HG02943 (cell line): ENCODE measurements around the gene PRR22.
"Not testable (repeated sequence)": the region's sequence is repeated elsewhere in the genome, so short reads cannot be mapped to it uniquely, and the experiment has no call there.

Source experiments
- ATAC-seq: cut with Tn5 transposase; IDR thresholded peaks from one replicate; pipeline ENCODE4 v1.9.1; 2021; ENCODE audit warnings: mild to moderate bottlenecking, low read depth, moderate library complexity; ENCODE audit not compliant: unreplicated experiment

The PRR22 gene

DNA sequence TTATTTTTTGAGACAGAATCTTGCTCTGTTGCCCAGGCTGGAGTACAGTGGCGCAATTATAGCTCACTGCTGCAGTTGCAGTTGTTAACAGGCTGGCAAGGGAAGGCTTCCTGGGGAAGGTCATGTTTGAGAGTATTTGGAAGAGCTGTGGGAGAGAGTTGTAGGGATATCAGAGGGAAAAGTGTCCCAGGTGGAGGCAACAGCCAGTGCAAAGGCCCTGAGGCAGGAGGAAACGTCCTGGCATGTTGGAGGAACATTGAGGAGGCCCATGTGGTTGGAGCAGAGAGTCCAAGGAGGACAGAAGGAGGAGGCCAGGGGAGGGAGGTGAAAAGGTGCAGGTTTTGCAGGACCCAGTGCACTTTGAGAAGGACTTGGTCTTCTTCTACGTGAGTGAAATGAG, 8.6 kb upstream of the PRR22 start:
- ATAC-seq: no peak

- no peak for ATAC-seq
Observed at GRCh38 chr19:5792224-5792623, 7.7 kb upstream of the PRR22 start.

DNA sequence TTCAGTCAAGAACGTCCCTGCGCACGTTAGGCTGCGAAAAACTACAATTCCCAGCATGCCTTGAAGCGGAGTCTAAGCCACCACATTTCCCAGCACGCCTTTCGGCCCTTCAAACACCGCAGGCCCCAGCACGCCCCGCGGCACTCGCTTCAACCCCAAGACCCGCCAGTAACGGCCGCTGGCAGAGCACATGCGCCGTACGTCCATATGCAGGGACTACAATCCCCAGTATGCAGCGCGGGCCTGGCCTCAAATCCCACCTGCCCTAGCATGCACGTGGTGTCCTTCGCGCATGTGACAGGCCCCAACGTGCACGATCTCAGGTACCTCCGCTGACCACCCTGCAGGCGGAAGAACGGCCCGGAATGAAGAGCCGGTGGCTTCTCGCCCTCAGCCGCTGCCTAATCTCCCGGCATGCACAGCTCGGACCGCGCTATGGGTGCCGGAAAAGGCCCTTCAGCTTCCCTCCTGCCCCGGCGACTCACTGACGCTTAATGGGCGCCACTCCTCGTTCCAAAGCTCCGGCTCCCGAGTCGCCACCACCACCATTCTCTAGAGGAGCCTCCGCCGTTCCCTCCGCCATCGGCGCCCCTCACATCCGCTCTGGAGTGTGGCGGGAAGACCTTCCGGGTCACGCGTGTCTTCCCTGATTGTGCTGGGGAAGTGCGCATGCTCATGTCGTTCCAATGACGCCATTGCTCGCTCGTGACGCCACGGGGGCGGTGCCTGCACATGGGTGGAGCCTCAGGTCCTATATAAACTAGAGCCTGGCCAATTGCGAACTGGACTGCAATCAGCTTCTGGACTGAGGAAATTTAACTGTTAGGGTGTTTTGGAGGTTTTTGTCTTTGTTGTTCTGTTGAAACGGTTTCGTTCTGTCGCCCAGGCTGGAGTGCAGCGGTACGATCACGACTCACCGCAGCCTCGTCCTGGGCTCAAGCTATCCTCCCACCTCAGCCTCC, 6.3 kb upstream of the PRR22 start, which contains the start of gene DUS3L:
Gene DUS3L, minus strand, starts transcription at position 605 of the 962 bp plus-strand sequence. Its CDS starts 22 bp downstream, at position 583.
- ATAC-seq: peak; percentile 85

- ATAC-seq: no peak
Observed at GRCh38 chr19:5789886-5790558, 5.5 kb upstream of the PRR22 start.

GRCh38 chr19:5789351-5789761, 4.8 kb upstream of the PRR22 start:
- ATAC-seq: no peak

GRCh38 chr19:5788422-5788821, 3.9 kb upstream of the PRR22 start:
- ATAC-seq: no peak

- no peak for ATAC-seq
Observed at GRCh38 chr19:5787409-5788182, 3.0 kb upstream of the PRR22 start.

DNA sequence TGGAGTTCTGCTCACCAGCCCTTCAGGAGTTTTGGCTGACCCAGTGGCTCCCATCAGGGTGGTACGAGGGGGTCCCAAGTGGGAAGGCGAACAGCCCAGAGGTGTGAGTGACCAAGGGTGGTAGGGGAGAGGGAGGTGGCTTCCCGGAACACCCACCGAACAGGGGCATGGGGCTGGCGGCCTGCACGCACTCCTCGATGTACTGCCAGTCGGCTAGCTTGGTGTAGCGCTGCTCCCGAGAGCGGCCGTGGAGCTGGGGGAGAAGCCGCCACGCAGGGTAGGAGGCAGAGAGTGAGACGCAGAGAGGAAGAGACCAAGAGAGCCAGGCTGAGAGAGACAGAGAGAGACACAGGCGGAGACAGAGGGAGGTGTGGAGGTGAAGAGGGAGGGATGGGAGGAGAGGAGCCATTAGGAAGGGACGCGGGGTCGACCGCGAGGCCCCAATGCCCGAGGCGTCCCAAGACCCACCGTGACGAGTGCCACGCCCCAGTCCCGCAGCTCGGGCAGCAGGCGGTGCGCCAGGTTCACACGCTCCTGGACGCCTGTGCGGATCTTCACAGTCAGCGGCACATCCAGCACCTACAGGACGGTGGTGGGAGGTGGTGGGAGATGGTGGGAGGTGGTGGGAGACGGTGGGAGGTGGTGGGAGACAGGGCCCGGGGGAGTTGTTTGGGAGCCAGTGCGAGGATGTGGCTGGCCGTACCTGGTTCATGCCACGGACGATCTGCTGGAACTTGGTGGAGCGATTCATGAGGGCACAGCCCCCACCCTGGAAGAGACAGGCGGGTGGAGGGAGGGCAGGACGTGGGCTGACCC, 2.3 kb upstream of the PRR22 start:
- no peak for ATAC-seq

GRCh38 chr19:5785423-5785822, 877 bp upstream of the PRR22 start:
- ATAC-seq: no peak

DNA sequence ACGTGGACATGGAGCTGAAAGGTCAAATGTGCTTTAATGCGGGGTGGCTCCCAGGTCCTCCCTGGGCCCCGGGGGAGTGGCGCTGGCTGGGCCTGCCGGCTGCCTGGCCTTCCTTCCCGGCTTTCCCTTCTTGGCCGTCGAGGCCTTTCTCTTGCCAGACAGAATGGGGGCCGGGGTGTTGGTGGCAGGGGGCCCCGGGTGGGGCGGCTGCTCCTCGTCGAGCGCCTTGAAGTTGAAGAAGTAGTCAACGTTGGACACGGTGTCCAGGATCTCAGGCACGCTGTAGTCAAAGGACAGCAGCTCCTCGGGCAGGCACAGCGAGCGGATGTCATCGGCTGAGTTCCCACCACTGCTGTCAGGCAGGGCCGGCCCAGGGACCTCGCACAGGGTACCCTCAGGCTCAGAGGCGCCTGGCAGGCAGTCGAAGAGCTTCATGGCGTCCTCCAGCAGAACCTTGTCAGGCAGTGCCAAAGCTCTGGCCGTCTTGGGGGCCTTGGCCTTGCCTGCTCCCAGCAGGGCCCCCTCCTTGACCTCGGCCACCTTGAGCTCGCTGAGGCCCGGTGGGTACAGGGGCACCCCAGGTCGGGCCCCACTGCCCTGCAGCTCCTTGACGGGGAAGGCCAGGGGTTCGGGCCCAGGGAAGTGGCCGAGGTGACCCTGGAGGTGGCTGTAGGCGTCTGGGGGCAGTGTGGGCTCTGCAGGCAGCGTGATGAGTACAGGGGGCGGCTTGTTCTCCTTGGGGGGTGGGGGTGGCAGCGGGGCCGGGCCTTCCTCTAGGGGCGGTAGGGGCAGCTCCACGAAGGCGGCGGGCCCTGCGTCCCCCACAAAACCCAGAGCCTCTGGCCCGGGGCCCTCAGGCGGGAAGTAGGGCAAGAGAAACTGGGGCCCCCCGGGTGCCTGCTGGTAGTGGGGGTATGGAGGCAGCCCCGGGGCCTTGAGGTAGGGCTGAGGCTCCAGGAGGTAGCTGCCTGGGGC, 1.3 kb downstream of the PRR22 start:
- no peak for ATAC-seq

- no peak for ATAC-seq
Observed at GRCh38 chr19:5782322-5782721, 2.2 kb downstream of the PRR22 start.

GRCh38 chr19:5780916-5781315, 3.6 kb downstream of the PRR22 start:
- not testable (repeated sequence) for ATAC-seq

DNA sequence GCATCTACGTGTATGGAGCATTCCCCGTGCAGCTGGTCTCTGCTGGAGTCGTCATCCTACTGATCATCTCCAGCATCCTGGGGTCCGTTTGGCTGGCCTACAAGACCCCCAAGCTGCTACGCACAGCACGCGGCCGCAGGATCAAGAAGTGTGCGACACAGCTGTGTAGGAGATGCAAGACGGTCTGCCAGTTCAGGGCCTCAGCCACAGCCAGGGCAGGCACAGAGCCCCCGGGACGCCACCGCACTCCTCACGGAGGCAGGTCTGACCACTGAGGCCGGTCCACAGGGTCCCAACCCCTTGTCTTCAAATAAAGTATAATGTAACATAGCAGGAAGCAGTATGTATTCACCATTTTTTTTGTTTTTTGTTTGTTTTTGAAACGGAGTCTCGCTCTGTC, 6.1 kb downstream of the PRR22 start:
- ATAC-seq: no peak

DNA sequence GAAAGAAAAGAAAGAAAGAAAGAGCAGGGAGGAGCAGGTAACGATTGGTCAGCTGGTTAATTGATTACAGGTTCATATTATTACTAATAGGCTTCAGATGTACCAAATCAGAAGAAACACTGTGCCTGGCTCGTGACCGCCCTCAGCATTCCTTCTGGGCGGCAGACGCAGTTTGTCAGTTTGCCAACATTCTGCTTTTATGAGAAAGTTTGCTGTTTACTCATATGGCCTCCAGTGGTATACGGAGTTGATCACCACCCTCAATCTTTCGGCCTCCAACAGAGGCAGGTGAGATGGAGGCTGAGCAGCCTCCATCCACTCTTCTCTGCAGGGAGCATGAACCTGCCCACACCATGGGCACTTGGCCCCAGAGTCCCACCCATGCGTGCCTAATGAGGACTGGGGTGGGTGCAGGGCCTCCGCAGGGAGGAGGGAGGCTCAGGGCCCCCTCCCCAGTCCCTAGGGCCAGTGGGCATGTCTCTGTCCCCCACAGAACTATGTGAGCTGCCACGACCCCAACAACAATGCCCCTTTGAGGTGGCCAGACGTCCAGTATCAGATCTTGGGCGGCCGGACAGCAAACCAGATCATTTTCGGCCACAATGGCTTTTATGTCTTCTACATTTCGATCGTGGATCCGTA, 8.8 kb downstream of the PRR22 start:
- ATAC-seq: no peak

- ATAC-seq: no peak
Observed at GRCh38 chr19:5774921-5775320, 9.6 kb downstream of the PRR22 start.

DNA sequence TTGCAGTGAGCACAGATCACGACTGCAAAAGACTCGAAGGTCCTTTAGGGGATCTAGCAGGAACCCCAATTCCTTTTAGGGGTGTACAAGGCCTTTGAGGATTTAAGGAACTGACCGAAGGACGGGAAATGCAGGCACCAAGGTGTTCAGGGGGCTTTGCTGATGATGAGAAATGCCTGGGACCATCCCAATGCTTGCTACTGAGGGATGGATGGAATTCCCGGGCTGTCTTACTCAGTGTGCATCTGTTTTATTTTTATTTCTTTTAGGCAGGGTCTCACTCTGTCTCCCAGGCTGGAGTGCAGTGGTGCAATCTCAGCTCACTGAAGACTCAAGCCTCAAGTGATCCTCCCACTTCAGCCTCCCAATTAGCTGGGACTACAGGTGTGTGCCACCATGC, 11.3 kb downstream of the PRR22 start:
- no peak for ATAC-seq

- ATAC-seq: no peak
Observed at GRCh38 chr19:5772416-5772815, 12.1 kb downstream of the PRR22 start.

DNA sequence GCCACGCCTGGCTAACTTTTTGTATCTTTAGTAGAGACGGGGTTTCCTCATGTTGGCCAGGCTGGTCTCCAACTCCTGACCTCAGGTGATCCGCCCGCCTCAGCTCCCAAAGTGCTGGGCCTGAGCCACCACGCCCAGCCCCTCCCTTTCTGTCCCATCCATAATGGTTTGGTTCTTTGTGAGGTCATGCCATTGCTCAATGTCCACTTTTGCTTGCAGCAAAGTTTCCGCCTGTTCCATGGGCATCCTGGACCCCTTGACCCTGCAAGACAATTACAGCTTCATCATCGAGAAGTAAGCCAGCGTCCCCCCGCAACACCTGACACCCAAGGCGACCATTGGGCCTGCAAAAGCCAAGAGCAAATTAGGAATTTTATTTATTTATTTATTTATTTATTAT, 16.6 kb downstream of the PRR22 start:
- no peak for ATAC-seq
